Activated CD4-positive, CD25-positive, alpha-beta regulatory T cell treated with anti-CD3 and anti-CD28 coated beads, Interleukin-2, amount 50 U/mL, for 72 hours (primary cell): ENCODE measurements around the gene EIF4A2.
"Not testable (repeated sequence)": the region's sequence is repeated elsewhere in the genome, so short reads cannot be mapped to it uniquely, and the experiment has no call there.

ENCODE experiments used
- DNase-seq: peaks from one replicate; pipeline ENCODE4 v3.0.0; 2021

EIF4A2 gene

DNA sequence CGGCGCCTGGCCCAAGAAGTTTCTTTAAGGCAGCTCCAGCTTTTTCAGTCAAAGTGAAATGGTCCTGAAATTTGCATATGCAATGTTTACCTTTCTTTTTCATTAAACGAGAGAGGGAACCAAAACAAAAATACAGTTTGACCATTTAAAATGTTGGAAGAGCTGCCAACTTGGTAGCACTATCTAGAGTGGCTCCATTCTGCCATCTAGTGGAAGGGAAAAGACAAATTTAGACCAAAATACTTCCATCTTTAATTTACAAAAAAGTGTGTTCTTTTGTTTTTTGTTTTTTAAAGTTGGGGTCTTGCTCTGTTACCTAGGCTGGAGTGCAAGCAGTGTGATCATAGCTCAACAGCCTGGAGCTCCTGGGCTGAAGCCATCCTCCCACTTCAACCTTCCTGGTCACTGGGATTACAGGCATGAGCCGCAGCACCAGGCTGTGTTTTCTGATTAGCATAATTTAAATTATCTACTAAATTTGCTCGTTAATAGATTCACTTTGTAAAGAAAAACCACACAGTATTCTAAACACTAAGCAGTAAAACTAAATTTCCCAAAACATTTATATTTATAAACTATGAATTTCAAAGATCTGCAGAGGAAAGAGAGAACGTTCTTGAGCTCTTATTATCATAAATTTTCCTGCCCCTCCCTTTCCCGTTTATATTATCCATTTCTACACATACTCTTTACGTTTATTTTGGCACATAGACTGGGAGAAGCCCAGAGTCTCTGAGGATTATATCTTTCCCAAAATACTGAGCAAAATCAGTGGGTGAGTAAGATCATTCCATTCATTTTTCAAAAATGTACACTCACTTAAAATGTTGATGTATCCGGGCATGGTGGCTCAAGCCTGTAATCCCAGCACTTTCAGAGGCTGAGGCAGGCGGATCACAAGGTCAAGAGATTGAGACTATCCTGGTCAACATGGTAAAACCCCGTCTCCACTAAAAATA is 38.3 kb downstream of the EIF4A2 start:
- no peak for DNase-seq

DNA sequence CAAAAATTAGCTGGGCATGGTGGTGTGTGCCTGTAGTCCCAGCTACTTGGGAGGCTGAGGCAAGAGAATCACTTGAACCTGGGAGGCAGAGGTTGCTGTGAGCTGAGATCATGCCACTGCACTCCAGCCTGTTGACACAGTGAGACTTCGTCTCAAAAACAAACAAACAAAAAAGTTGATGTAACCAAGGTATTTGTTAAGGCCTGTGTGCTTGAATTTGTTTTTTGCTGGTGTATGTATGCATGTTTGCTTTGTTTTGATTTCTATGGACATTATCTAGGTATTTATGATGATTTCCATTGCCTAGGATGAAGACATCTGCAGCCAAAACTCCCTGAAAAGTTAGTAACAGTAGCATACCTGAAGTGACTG is 39.0 kb downstream of the EIF4A2 start:
- not testable (repeated sequence) for DNase-seq

DNA sequence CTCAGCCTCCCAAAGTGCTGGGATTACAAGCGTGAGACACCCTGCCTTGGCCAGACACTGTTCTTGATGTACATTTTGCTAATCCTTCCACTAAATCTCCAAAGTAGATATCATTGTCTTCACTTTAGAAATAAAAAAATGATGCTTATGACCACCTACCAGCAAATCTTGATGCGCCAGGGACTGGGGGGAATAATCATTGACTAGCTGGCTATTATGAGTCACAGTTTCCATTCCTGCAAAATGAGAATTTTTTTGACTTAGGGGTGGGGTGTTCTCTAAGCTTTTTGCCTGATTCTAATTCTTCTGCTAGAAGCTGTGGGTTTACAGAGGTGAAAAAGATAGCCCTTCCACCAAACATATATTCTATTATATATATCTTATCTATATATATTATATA is 40.0 kb downstream of the EIF4A2 start:
- no peak for DNase-seq

DNA sequence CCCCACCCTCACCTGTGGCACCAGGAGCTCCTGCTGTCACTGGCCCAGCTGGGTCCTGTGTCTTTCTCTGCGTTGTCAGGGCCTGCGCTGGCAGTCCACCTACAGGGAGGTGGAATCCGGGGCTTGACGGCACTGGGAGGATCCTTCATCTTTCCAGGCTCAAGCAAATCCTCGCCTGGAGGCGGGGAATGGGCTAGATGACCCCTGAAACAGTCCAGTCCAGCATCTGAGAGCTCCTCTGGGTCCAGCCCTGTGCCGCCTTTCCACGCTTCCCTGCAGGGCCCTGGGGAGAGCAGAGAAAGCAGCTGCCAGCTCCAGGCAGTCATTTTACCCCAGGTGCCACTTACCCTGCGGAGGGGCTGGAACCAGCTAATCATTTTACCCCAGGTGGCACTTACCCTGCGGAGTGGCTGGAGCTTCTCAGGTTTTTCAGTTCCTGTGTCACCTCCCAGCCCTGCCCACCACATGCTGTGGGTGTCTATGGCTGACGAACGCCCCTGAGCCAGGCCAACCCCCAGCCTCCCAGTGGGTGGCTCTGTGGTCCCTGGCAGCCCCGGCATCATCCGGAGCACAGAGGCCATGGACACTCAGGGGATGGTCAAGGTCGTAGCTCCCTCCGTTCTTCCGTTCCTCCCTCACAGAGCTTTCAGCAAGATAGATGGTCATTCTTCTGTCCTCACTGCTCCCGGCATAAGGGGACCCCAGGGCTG is 41.2 kb downstream of the EIF4A2 start:
- DNase-seq, result no peak

DNA sequence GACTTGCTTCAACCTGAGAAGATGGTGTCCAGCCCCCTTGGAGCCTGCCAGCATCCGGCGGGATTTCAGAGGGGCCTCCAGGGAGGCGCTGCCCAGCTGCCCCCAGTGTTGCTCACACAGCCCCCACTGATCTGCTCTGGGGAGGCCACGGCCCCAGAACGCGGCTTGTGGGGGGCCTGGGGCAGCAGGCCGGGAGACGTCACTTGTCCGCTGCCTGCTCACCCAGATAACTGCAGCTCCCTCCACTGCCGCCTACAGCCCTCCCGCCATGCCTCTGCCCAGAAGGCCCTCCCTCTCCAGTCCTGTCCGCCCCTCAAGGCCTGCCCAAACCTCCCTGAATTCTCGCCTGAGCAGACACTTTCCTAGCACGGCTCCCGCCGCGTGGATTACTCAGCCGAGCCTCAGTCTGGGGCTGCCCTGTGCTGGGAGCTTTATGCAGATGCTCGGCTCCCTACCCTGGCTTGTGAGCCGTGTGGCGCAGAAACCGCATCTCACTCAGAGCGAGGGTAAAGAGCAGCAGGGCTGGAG is 42.0 kb downstream of the EIF4A2 start:
- DNase-seq, result peak; percentile 37

DNA sequence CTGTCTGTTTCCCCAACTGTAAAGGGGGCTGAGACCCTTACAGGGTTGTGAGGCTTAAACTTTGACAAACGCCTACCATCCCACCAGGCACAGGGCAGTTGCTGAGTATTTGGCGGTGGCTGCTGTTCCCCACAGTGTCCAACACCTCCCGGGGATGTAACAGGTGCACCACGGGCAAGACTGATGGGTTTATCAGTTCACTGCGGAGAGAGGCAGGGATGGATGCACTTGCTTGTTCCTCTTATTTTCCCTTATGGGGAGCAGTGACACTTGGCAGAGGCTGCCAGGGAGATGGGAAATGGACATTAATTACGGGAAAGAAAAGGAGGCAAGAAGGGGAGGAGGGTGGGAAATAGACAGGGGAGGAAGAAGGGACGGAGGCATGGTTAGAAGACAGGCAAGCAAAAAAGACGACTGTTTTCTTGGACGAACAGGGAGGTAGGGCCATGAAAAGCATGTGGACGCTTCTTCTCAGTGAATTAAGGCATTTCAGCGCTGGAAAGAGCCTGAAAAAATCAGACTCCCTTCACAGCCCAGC is 42.6 kb downstream of the EIF4A2 start:
- no peak for DNase-seq

DNA sequence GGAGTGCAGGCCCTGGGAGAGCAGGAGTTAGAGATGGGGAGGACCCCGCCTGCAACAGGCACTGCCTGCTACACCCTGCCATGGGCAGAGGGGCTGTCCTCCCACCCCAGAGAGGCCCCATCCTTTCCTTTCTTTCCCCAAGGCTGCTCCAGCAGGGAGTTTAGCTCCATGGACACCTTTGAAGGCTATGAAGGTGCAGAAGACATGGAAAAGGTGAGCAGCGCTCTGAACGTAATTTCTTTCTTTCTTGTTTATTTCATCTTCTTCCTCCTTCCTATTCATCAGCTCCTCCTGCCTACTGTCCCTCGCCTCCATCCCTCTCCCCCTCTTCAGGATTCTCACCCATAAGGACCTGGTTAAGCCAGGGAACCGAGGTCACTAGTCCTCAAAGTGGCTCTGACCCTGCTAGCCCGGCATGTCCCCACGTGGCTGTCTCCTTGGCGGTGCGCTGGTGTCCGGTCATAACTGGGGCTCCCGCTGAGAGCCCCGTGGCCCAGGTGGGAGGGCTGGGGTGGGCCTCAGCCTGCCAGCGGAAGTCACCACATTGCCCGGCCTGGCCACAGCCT is 43.1 kb downstream of the EIF4A2 start:
- peak; percentile 37 for DNase-seq

DNA sequence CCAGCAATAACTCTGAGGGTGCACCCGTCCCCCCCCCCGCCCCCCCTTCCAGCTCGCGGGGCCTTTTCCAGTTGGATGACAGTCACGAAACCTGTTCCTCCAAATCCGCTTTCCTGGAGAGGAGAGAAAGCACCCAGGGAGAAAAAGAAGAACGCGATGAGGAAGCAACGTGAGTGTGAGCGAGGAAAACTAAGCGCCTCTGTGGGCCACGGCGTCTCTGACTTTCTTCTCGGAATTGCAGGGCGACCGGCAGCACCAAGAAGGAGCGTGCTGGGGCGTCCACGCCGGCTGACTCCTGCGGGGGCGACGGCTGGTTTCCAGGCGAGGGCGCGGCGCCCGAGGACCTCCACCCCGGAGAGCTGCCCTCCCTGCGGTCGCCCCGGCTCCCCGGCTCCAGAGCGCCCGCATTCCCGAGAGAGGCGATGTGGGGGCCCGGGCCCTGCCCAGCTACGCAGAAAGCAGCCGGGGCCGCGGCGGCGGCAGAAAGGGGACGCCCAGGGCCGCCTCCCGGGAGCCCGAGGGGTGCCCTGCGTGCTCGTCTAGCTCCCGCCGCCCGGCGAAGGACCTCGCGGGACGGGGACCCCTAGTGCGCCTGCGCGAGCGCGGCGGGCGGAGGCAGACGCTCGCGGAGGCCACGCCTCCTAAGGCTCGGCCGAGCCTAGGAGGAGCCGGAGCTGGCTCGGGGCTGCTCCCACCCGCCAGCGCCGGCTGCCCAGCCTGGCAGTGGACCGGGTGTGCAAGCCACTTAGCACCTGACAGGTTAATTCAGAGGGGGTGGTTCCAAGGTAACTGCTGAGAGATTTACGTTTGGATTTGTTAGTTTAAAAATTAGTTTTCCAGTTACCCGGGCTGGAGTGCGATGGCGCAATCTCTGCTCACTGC is 43.8 kb downstream of the EIF4A2 start:
- DNase-seq, result peak; percentile 86

DNA sequence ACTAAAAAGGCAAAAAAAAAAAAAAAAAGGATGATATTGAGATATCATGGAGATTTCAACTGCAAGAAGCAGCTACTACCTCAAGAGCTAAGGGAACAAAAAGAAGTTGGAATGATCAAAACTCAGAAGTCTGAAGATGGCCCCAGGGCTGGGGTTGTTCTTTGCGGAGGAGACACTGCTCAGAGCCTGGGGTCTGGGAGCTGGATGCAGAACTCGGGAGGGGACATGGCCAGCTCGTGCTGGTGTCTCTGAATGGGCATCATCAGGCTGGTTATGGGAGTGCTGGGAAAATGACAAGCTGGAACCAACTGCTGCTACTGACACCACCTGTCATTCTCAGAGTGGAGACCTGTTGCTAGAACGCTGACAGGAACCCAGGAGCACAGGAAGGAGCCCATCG is 45.0 kb downstream of the EIF4A2 start:
- DNase-seq, result no peak

DNA sequence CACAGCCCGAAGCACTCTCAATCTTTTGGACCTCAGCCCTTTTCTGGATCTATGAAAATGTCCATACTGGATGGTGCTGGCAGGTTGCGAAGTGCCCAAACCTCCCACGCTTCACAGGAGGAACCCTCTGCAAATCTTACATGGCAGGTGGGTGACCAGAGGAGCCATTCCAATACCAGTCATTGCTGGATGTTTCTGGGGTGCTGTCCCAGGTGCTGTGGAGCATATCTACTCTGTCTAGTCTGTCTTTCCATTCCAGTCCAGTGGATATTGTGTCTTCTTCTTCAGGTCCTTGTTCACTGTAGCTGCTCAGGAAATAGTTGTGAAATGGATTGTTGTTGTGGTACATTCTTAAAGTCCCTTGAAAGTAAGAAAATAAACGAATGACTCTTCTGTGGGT is 48.4 kb downstream of the EIF4A2 start:
- DNase-seq, result no peak

DNA sequence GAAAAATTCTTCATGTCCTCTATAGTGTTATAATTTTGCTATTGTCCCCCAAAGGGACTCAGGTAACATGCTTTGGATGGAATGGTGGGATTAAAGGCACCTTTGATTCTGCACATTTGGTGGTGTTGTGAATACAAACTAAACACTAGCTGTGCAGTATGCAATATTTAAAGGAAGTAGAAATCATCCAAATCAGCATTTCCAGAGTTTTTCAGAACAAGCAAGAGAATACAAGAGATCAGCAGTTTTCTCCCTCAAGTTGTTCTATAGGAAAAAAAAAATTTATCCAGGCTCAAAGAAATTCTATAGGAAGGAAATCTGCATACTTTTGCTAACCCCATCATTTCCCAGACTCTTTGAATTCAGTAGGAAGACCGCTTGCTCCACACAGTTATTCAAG is 48.9 kb downstream of the EIF4A2 start:
- no peak for DNase-seq
